IgD-negative memory B cell (primary cell): ENCODE results near the gene MACROD1. TPM values are rescaled to one million over a fixed set of nuclear protein-coding genes. Genes with fewer than 3 reads are reported as not detected.

Experiments used
- H3K27ac Mint-ChIP-seq, 3 donors: one replicate each; pipeline ENCODE4 v1.8.0; 2020 to 2022; ENCODE audit warnings: mild to moderate bottlenecking in 3 of 3, mixed read lengths in 3 of 3, moderate library complexity in 1 of 3
- H3K27me3 Mint-ChIP-seq: one replicate; pipeline ENCODE4 v1.8.0; 2021; ENCODE audit warnings: mixed read lengths
- H3K36me3 Mint-ChIP-seq: one replicate; pipeline ENCODE4 v1.8.0; 2020; ENCODE audit warnings: mild to moderate bottlenecking, mixed read lengths
- H3K4me1 Mint-ChIP-seq, 3 donors: one replicate each; pipeline ENCODE4 v1.8.0; 2020 to 2022; ENCODE audit warnings: mixed read lengths in 3 of 3, mild to moderate bottlenecking in 1 of 3
- H3K4me3 Mint-ChIP-seq, 4 donors: one replicate each; pipeline ENCODE4 v1.8.0; 2020 to 2022; ENCODE audit warnings: mild to moderate bottlenecking in 4 of 4, mixed read lengths in 4 of 4, moderate library complexity in 3 of 4
- H3K9me3 Mint-ChIP-seq, 3 donors: one replicate each; pipeline ENCODE4 v1.8.0; 2020 to 2021; ENCODE audit warnings: mixed read lengths in 3 of 3, mild to moderate bottlenecking in 1 of 3
- polyA plus RNA-seq: library from polyadenylated mRNA; unstranded; fragments of 300-500 nt; fragmentation: Illumina TruSeq; gene quantifications from one replicate; pipeline ENCODE4 v1.2.3, GENCODE V29; 2021

MACROD1 gene
- polyA plus RNA-seq, 1 donor from 2014 or later = 9.7 TPM

GRCh38 chr11:64103277-64103985 lies 62.5 kb downstream of the MACROD1 start:
- no peaks in the 10 kb centered on the region for H3K36me3 Mint-ChIP-seq
- H3K4me1 Mint-ChIP-seq = peaks cover 0 to 2% (median 1%) of the 10 kb centered on the region in 3 donors
- no peak overlapping the region for H3K4me3 Mint-ChIP-seq
- peaks cover 7% of the 10 kb centered on the region for H3K27me3 Mint-ChIP-seq
- H3K27ac Mint-ChIP-seq = no peak overlapping the region
- no peaks in the 10 kb centered on the region for H3K9me3 Mint-ChIP-seq

- Mint-ChIP-seq H3K36me3 (no peaks in the 10 kb centered on the region), H3K27me3 (peaks cover 6% of the 10 kb centered on the region), H3K27ac (peak overlapping the region in 1 of 3 donors; percentile 86), H3K4me1 (peaks cover 0 to 1% (median under 1%) of the 10 kb centered on the region in 3 donors), H3K4me3 (no peak overlapping the region), H3K9me3 (no peaks in the 10 kb centered on the region)
Measured at GRCh38 chr11:64102005-64102738, 63.7 kb downstream of the MACROD1 start.

GRCh38 chr11:64101461-64101860 lies 64.5 kb downstream of the MACROD1 start:
- no peak overlapping the region for H3K4me3 Mint-ChIP-seq
- peaks cover 0 to 1% (median 0%) of the 10 kb centered on the region in 3 donors for H3K4me1 Mint-ChIP-seq
- peaks cover 6% of the 10 kb centered on the region for H3K27me3 Mint-ChIP-seq
- H3K36me3 Mint-ChIP-seq = no peaks in the 10 kb centered on the region
- H3K9me3 Mint-ChIP-seq = no peaks in the 10 kb centered on the region
- H3K27ac Mint-ChIP-seq = peak overlapping the region in 1 of 3 donors; percentile 86

- H3K36me3 Mint-ChIP-seq = no peaks in the 10 kb centered on the region
- H3K27ac Mint-ChIP-seq = no peak overlapping the region
- H3K27me3 Mint-ChIP-seq = peaks cover 4% of the 10 kb centered on the region
- peaks cover 0 to 1% (median 0%) of the 10 kb centered on the region in 3 donors for H3K4me1 Mint-ChIP-seq
- H3K4me3 Mint-ChIP-seq = peak overlapping the region in 1 of 4 donors; percentile 60
- H3K9me3 Mint-ChIP-seq = no peaks in the 10 kb centered on the region
Measured at GRCh38 chr11:64100782-64101353, 65.0 kb downstream of the MACROD1 start.

- H3K9me3 Mint-ChIP-seq = no peaks in the 10 kb centered on the region
- H3K4me3 Mint-ChIP-seq = no peak overlapping the region
- no peaks in the 10 kb centered on the region for H3K36me3 Mint-ChIP-seq
- H3K27ac Mint-ChIP-seq = no peak overlapping the region
- H3K4me1 Mint-ChIP-seq = peaks cover 0 to 1% (median 0%) of the 10 kb centered on the region in 3 donors
- H3K27me3 Mint-ChIP-seq = peaks cover 4% of the 10 kb centered on the region
Measured at GRCh38 chr11:64100360-64100759, 65.6 kb downstream of the MACROD1 start.

GRCh38 chr11:64099436-64099835 lies 66.5 kb downstream of the MACROD1 start:
- peaks cover 0 to 1% (median 0%) of the 10 kb centered on the region in 3 donors for H3K4me1 Mint-ChIP-seq
- no peak overlapping the region for H3K4me3 Mint-ChIP-seq
- no peaks in the 10 kb centered on the region for H3K9me3 Mint-ChIP-seq
- H3K27ac Mint-ChIP-seq = no peak overlapping the region
- no peaks in the 10 kb centered on the region for H3K36me3 Mint-ChIP-seq
- H3K27me3 Mint-ChIP-seq = peaks cover 4% of the 10 kb centered on the region

- H3K9me3 Mint-ChIP-seq = no peaks in the 10 kb centered on the region
- no peak overlapping the region for H3K4me3 Mint-ChIP-seq
- no peak overlapping the region for H3K27ac Mint-ChIP-seq
- H3K36me3 Mint-ChIP-seq = no peaks in the 10 kb centered on the region
- H3K4me1 Mint-ChIP-seq = peaks cover 0 to 1% (median 0%) of the 10 kb centered on the region in 3 donors
- H3K27me3 Mint-ChIP-seq = peaks cover 4% of the 10 kb centered on the region
Measured at GRCh38 chr11:64098318-64098831, 67.5 kb downstream of the MACROD1 start.

GRCh38 chr11:64097468-64098317 lies 68.2 kb downstream of the MACROD1 start:
- no peaks in the 10 kb centered on the region for H3K36me3 Mint-ChIP-seq
- no peaks in the 10 kb centered on the region for H3K9me3 Mint-ChIP-seq
- H3K4me1 Mint-ChIP-seq = peaks cover 0 to 1% (median 0%) of the 10 kb centered on the region in 3 donors
- no peak overlapping the region for H3K4me3 Mint-ChIP-seq
- no peak overlapping the region for H3K27ac Mint-ChIP-seq
- peaks cover 4% of the 10 kb centered on the region for H3K27me3 Mint-ChIP-seq

- Mint-ChIP-seq H3K9me3 (no peaks in the 10 kb centered on the region), H3K27ac (no peak overlapping the region), H3K4me1 (peaks cover 0 to 1% (median 0%) of the 10 kb centered on the region in 3 donors), H3K36me3 (no peaks in the 10 kb centered on the region), H3K27me3 (peaks cover 1% of the 10 kb centered on the region), H3K4me3 (peak overlapping the region in 1 of 4 donors; percentile 34)
Measured at GRCh38 chr11:64096835-64097234, 69.1 kb downstream of the MACROD1 start.

GRCh38 chr11:64095949-64096348 lies 70.0 kb downstream of the MACROD1 start:
- Mint-ChIP-seq H3K27ac (no peak overlapping the region), H3K4me1 (peaks cover 0 to under 1% (median 0%) of the 10 kb centered on the region in 3 donors), H3K9me3 (no peaks in the 10 kb centered on the region), H3K27me3 (peaks cover 1% of the 10 kb centered on the region), H3K4me3 (no peak overlapping the region), H3K36me3 (no peaks in the 10 kb centered on the region)

GRCh38 chr11:64095273-64095817 lies 70.6 kb downstream of the MACROD1 start:
- H3K4me3 Mint-ChIP-seq = no peak overlapping the region
- peaks cover 1% of the 10 kb centered on the region for H3K27me3 Mint-ChIP-seq
- H3K9me3 Mint-ChIP-seq = no peaks in the 10 kb centered on the region
- no peak overlapping the region for H3K27ac Mint-ChIP-seq
- H3K36me3 Mint-ChIP-seq = no peaks in the 10 kb centered on the region
- no peaks in the 10 kb centered on the region for H3K4me1 Mint-ChIP-seq

- H3K27ac Mint-ChIP-seq = peak overlapping the region in 1 of 3 donors; percentile 34
- no peaks in the 10 kb centered on the region for H3K36me3 Mint-ChIP-seq
- no peaks in the 10 kb centered on the region for H3K9me3 Mint-ChIP-seq
- no peak overlapping the region for H3K4me3 Mint-ChIP-seq
- H3K27me3 Mint-ChIP-seq = peaks cover 1% of the 10 kb centered on the region
- no peaks in the 10 kb centered on the region for H3K4me1 Mint-ChIP-seq
Measured at GRCh38 chr11:64094463-64095260, 71.3 kb downstream of the MACROD1 start.

- H3K36me3 Mint-ChIP-seq = no peaks in the 10 kb centered on the region
- H3K27me3 Mint-ChIP-seq = peaks cover 6% of the 10 kb centered on the region
- H3K27ac Mint-ChIP-seq = no peak overlapping the region
Measured at GRCh38 chr11:64093233-64094039, 72.5 kb downstream of the MACROD1 start.

More at GRCh38 chr11:64093233-64094039, 72.5 kb downstream of the MACROD1 start:
- Mint-ChIP-seq H3K9me3 (no peaks in the 10 kb centered on the region), H3K4me3 (peak overlapping the region in 1 of 4 donors; percentile 68), H3K4me1 (no peaks in the 10 kb centered on the region)
